Activated CD8-positive, alpha-beta memory T cell treated with anti-CD3 and anti-CD28 coated beads, Interleukin-2, amount 50 U/mL, for 1 hour (primary cell): ENCODE results near the gene TTC27.
"Not testable (repeated sequence)": the region's sequence is repeated elsewhere in the genome, so short reads cannot be mapped to it uniquely, and the experiment has no call there.

Source experiments
- DNase-seq: peaks from one replicate; pipeline ENCODE4 v3.0.0-alpha.2; 2020; ENCODE audit errors: extremely low read depth

TTC27 gene

DNA sequence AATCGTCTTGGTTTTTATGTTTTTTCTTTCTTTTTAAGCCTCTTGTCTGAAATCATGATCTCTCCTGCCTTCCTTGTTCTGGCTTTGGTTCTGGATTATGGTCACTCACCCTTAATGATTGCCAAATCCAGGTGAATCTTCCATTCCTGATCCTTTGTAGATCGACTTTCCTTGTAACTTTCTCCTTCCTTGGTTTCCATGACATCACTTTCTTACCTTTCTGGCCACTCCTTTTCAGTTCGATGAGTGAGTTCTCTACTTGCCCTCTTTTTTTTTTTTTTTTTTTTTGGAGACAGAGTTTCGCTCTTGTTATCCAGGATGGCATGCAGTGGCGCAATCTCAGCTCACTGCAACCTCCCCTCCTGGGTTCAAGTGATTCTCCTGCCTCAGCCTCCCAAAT lies 179.8 kb downstream of the TTC27 start:
- no peak for DNase-seq

DNA sequence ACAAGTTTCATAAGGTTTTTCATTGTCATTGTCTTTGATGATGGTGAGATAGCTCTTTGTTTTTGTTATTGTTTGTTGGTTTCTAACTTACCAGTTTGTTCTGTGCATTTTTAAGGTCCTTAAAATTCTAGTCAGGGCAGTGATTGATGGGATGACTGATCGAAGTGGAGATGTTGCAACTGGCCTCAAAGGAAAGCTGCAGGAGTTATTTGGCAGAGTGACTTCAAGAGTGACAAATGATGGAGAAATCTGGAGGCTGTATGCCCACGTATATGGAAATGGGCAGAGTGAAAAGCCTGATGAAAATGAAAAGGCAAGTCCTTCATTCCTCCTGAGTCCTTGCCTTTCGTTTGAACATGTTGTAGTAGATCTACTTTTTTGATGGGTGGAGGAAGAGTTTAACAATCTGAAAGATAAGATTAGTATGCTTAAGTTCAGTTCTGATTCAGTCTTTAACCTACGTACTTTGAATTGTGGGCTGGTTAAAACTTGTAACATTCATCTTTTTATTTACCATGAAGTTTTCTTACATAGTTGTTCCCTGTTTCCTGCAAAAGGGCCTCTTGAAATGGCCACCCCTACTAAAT lies 183.2 kb downstream of the TTC27 start:
- DNase-seq, result no peak

DNA sequence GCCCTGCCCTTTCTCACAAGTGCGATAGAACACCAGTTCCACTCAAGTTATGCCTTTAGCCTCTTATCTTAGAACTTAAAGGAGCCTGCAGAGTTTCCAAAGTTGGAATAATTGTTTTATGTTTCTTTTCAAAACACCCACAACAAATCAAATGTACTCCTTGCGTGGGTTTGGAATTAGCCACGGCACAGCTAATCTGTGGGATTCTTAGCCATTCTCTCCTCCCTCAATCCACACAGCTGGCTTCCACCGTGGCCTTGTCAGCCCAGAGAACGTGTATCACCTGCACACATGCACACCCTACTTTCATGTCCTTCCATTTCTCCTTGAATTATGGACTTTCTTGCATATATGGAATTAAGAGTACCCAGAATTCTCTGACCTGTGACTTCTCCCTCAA lies 183.8 kb downstream of the TTC27 start:
- no peak for DNase-seq

DNA sequence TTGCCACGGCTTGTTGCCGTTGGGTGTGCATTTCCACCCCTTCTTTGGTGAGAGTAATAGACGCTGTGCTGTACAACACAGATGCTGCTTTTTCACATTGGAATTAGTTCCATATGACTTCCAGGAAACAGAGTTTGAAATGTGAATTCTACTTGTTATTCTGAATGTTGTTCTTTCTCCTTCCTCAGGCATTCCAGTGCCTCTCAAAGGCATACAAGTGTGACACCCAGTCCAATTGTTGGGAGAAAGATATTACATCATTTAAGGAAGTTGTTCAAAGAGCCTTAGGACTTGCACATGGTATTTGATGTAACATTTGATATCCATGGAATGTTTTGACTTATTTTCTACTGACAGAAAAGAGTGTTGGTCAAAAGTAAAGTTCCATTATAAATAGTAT lies 184.5 kb downstream of the TTC27 start:
- no peak for DNase-seq

DNA sequence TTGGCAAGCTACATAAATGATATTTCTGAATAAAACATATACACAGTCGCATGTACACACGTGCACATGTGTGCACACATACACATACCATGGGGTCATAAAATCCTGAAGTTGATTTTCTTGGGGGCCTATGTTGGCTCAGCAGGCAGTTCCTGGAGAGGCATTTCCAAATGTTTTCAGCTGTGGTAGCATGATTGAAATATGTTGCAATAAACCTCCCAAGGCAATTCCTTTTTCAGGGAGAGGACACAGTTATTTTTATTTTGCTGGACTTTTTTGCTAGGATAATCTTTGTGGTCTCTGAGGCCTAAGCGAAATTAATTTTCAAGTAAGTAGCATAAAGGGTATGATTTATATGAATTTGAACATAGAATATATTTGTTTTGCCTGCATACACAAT lies 192.2 kb downstream of the TTC27 start:
- no peak for DNase-seq

DNA sequence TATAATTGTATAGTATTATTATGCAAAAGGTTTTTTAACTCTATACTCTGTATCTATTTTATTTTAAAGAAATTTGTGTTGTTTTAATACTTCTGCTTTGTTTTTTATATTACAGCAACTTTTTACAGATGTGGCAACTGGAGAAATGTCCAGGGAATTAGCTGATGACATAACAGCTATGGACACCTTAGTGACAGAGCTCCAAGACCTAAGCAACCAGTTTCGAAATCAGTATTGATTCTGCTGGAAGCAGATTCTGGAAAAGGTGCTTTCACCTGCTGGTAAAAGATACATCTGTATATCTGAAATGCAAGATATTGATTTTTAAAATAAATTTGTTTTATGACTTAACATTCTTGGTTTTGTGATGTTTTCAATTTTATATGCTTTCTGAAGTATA lies 192.9 kb downstream of the TTC27 start:
- DNase-seq, result no peak

DNA sequence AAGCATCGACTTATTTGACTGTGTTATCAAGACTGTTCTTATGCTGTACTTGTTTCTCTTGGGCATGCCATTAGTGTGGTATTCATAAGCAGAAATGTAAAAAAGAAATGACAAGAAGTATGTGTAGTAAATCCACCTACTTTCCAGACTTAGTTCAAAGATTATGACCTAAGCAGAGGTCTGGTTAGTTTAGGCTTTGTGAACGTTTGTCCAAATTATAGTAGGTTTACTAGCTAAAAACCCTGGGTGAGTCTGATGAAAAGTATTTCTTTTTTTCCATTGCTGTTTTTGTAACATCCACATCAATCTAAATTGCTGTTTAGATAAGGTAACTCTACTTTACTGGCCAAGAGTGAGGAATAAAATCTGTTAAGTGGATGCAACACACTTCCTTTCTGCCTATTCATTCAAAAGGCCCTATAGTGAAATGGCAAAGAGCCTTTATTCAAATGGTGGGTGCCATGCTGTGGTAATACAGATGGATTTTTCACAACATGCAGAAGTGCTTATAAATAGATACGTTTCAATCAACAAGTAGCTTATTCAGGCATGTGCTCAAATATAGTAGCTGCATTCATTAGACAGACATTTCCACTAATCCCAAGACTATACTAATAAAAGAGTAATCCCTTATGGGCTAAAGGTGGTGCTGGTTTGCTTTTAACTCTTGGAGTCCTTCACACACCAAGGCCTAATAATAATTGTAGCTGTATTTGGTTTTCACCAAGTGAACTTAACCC lies 196.4 kb downstream of the TTC27 start:
- DNase-seq, result no peak

DNA sequence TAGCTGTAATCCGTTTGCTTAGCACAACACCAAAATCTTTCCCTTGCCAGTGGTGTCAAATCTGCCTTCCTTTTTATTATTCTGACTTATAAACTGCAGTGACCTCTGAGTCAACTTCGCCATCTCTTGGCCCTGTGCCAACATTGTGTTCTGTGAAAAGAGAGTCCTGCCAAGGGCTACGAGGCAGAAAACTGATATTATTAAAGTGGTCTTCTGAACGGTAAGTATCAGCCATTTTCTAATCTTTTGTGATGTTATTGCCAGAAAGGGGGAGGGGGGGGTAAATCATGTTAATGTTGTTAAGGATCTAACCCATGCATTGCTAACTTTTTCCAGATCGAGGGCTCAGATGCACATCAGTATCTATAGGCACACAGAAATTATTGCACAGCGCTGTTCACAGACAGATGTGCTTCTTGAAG lies 197.5 kb downstream of the TTC27 start:
- DNase-seq, result no peak

DNA sequence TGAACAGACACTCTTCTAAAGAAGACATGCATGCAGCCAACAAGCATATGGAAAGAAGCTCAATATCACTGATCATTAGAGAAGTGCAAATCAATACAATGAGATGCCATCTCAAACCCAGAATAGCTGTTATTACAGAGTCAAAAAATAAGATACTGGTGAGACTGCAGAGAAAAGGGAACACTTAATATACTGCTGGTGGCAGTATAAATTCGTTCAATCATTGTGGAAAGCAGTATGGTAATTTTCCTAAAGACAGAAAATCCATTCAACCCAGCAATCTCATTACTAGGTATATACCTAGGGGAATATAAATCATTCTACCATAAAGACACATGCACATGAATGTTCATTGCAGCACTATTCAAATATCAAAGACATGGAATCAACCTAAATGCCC lies 202.3 kb downstream of the TTC27 start:
- DNase-seq, result no peak

DNA sequence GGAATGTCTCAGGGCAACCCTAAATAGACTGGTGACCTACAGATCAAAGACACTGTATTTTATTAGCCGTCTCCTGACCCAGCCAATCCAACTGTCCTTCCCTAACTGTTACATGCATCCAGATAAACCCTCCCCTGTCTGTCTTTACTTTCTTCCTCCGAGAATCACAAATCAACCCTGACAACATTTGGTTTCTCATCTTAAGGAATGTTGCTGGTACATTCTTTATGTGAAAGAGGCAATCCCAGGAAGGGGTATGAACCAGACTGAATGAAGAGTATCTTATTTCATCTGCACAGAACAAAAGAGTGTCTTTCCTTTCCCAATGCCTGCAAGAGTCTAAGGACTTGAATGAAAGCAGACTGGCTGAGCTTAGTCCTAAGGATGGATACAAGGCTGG lies 205.0 kb downstream of the TTC27 start:
- DNase-seq, result no peak

DNA sequence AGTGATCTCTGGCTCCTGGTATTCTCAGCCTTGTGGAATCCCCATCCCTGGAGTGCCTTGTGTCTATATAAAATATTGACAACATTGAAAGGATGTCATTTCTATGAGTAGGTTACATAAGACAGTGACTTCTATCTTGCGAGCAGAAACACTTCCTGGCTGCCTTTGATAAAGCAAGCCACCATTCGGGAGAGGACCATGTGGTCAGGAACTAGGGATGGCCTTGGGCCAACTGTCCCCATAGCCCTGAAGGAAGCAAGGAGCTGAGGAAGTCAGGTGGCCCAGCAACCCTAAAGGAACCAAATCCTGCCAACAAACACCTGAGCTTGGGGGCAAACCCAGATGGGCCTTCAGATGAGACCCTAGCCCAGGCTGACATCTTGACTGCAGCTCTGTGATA lies 205.9 kb downstream of the TTC27 start:
- DNase-seq, result no peak

DNA sequence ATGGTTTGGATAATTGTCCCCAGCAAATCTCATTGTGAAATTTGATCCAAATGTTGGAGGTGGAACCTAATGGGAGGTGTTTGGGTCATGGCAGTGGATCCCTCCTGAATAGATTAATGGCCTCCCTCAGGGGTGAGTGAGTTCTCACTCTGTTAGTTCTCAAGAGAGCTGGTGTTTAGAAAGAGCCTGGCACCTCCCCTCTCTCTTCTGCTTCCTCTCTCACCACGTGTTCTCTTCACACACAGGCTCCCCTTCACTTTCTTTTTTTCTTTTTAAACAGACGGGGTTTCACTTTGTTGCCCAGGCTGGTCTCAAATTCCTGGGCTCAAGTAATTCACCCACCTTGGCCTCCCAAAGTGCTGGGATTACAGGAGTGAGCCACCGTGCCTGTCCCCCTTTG lies 207.3 kb downstream of the TTC27 start:
- DNase-seq, result no peak

DNA sequence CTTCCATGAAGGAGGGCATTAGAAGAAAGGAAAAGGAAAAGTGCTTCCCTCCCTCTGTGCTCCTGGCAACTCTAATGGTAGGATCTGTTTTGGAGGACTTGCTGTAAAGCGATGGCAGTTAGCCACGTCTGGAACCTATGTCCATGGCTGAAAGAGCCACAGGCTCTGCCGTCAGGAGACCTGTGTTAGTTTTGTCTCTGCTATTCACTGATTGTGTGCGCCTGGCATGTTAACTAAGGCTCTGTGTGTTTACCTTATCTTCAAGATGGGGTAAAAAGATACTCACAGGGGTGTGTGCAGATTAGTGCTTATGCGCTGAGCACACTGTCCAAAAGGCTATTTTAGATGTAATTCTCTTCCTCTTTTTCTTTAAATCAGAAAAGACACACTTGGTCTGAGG lies 209.1 kb downstream of the TTC27 start:
- no peak for DNase-seq

DNA sequence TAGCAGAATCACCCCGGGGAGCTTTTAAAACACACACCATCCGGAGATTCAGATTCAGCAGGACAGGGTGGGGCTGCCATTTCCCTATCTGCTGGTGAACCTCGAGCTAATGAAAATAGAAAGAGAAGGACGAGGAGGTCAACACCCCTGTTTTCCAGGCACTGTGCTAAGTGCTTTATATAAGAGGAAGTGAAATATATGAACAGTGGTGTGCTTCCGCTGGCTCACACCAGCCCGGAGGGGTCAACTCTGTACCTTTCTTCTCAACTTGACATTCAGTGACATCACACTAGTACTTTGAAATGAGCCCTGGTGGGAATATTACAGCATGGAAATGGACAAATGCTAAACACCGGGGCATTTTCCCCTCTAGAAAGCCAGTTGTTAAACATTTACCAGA lies 210.6 kb downstream of the TTC27 start:
- no peak for DNase-seq

DNA sequence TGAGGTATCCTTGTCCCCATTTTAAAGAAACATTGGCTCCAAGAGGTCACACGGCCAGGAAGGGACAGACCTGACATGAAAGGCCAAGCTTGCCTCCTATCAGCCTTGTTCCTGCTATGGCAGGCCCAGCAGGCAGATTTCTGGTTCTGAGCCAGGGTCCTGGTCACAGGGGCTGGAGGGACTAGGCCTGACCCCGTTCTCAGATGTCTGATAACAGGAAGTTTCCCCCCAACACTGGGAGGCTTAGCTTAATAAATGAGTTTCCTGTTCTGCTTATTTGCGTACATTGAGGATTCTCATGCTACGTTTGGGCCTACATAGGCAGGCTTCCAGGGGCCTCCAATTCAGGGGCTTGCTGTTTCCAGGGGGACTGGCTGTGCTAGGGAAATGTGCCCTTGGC lies 211.1 kb downstream of the TTC27 start:
- no peak for DNase-seq

DNA sequence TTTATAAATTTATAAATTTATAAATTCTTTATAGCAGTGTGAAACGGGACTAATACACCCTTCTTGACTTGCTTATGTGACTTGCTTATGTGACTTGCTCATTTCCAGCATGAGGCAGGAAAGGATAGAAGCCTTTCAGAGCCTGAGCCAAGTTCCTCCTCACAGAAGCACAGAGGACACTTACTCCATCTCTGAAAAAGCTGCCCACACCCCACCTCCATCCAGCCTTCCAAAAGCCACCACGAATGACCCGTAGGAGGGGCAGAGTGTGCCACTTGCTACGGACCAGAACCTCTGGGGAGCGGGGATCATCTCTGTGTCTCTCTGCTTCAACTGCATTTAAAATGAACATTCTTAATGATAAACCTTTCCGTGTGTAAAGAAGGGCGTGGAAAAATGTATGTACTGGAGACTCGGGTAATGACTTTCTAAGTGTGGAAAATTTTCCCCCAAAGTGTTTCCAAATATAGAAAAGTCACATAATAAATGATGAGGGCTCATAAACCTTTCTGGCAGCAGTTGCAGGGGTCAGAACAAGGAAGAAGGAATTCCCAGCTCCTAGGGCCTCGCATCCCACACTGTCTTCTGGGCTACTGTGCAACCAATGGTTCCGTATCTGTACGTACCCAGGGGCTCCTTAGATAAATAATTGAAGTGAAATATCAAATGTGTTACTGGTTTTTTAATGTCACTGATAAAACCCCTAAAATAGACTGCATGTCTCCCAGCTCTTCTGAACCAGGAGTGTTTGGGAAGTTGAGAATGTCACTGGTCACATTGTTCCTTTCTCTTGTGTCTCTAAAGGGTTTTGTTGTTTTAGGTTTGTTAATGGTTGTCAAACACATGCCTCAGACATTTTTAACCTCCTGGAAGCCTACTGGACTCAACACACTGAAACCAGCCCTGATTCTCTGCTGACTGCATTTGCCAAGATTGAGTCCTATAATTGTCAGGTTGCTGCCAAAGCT lies 214.4 kb downstream of the TTC27 start:
- no peak for DNase-seq

DNA sequence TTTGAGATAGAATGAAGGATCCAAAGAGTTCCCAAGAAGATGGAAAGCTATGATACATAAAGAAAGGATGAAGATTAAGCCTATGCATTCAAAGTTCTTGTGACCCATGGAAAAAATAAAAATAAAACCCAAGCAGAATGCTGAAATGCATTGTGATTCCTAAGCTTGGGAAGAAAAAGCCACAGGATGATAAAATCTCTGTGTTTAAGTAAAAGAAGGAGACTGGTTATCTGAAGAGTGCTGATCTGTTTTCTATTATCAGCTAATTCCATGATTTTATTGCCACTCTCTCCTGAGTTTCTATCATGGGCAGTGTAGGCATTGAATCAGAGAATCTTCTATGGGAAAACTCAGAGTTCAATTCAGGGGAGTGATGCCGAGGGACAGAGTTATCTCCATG lies 215.8 kb downstream of the TTC27 start:
- no peak for DNase-seq

DNA sequence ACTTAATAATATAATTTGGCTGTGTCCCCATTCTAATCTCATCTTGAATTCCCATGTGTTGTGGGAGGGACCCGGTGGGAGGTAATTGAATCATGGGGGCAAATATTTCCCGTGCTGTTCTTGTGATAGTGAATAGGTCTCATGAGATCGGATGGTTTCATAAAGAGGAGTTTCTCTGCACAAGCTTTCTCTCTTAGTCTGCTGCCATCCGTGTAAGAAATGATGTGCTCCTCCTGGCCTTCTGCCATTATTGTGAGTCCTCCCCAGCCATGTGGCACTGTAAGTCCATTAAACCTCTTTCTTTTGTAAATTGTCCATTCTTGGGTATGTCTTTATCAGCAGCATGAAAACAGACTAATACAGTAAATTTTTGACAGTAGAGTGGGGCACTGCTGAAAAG lies 216.4 kb downstream of the TTC27 start:
- no peak for DNase-seq

DNA sequence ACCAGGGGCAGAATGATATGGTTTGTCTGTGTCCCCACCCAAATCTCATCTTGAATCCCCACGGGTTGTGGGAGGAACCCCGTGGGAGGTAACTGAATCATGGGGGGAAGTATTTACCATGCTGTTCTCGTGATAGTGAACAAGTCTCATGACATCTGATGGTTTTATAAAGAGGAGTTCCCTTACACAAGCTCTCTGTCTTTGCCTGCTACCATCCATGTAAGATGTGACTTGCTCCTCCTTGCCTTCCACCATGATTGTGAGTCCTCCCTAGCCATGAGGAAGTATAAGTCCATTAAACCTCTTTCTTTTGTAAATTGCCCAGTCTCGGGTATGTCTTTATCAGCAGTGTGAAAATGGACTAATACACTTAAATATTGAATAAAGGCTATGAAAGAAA lies 218.4 kb downstream of the TTC27 start:
- not testable (repeated sequence) for DNase-seq

DNA sequence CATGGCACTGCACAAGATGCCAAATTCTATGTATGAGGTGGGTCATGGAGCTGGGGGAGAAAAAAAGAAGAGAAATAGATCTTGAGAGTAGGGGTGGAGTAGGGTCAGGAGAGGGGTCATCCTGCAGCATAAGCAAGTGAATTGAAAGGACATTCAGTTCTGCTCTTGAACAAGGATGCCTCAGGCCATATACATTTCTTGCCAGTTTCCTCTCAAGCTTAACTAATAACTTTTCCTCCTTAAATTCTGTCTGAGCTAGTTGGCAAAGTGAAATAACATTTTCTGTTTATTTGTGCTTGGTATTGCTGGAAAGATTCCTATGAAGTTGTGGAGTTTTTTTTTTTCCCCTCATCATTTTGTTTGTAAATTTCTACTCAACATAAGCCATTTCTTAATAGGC lies 219.9 kb downstream of the TTC27 start:
- no peak for DNase-seq

DNA sequence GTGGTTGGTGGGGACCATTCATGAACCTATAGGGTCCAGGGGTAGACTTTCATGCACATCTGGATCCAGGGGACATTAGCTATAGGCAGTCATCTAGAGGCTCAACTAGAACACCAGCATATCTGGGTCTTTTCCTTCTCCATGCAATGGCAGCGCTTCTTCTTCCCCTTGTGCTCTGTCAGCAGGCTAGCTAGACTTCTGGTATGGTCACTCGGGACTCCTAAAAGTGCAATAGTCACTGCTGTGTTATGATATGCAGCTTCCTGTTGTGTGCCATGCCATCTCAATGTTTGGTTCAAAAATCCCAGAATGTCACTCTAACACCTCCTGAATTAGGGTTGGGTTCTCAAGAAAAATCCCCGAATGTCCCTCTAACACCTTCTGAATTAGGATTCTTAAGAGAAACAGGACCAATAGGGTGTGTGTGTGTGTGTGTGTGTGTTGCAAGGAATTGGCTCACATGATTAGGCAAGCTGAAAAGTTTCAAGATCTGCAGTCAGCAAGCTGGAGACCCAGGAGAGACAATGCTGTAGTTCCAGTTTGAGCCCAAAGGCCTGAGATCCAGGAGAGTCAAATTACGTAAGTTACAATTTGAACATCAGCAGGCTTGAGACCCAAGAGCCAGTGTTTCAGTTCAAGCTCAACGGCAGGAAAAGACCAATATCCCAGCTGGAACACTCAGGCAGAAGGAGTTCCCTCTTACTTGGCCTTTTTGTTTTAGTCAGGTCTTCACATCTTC lies 221.8 kb downstream of the TTC27 start:
- no peak for DNase-seq
